B cell (primary cell): ENCODE data around the gene SIX5. TPM values are rescaled to one million over a fixed set of nuclear protein-coding genes. Genes with fewer than 3 reads are reported as not detected.

ENCODE experiments used
- ATAC-seq: fragments of 200-7000 bp; cut with Tn5 transposase; one replicate; pipeline ENCODE4 v1.10.0; 2021; ENCODE audit warnings: low read depth, mild to moderate bottlenecking, moderate number of reproducible peaks, moderate library complexity
- CTCF ChIA-PET: fragments of 350-600 bp; sonication (Branson Sonifier 250); formaldehyde crosslinking; loops from one replicate; lab custom pipeline; 2021; ENCODE audit warnings: antibody characterized with exemption, inconsistent platforms; lab: Charles Lee
- POLR2A ChIA-PET: fragments of 350-600 bp; sonication (Branson Sonifier 250); formaldehyde crosslinking; loops from one replicate; lab custom pipeline; 2021; ENCODE audit warnings: antibody characterized with exemption; lab: Charles Lee
- DNase-seq: peaks from one replicate; pipeline ENCODE4 v3.0.0; 2013
- H2AFZ ChIP-seq: 2 replicates; pipeline ENCODE4 v1.6.1; 2012; ENCODE audit warnings: mild to moderate bottlenecking, low read depth, low read length; ENCODE audit not compliant: insufficient read depth, poor library complexity, severe bottlenecking
- H3K27ac ChIP-seq, 2 donors: 1 replicate in 1 of 2; 2 replicates in 1 of 2; pipeline ENCODE4 v1.5.1; 2012 to 2013; ENCODE audit warnings: low read length in 2 of 2, mild to moderate bottlenecking in 2 of 2, moderate library complexity in 1 of 2
- H3K27me3 ChIP-seq, 4 experiments: fragments of 200-600 bp in 1 of 4; sonication (generic) in 1 of 4; replicated peaks in 1 of 4; 1 replicate in 2 of 4; 2 replicates in 2 of 4; pipeline versions ENCODE4 v1.6.1 to v1.7.0; 2013 to 2016; ENCODE audit warnings: low read length in 3 of 4, mild to moderate bottlenecking in 2 of 4, mixed read lengths in 1 of 4, moderate library complexity in 1 of 4; ENCODE audit not compliant: insufficient read depth in 4 of 4, control insufficient read depth in 3 of 4; ENCODE audit errors: control extremely low read depth in 1 of 4
- H3K36me3 ChIP-seq, 2 experiments: replicated peaks in 1 of 2; 1 replicate in 1 of 2; 2 replicates in 1 of 2; pipeline versions ENCODE4 v1.6.1 to v1.7.1; 2013; ENCODE audit warnings: low read length in 1 of 2; ENCODE audit not compliant: insufficient read depth in 2 of 2, control insufficient read depth in 1 of 2; ENCODE audit errors: control extremely low read depth in 1 of 2, extremely low read depth in 1 of 2
- H3K4me1 ChIP-seq, 2 donors: fragments of 200-600 bp in 1 of 2; sonication (generic) in 1 of 2; 1 replicate in 1 of 2; 2 replicates in 1 of 2; pipeline versions ENCODE4 v1.5.1 to v1.6.1; 2013 to 2017; ENCODE audit warnings: low read length in 2 of 2; ENCODE audit not compliant: control insufficient read depth in 2 of 2, insufficient read depth in 2 of 2
- H3K4me2 ChIP-seq: replicated peaks from 2 replicates; pipeline ENCODE3; 2012; ENCODE audit warnings: mild to moderate bottlenecking, low read depth, low read length; ENCODE audit not compliant: poor library complexity, severe bottlenecking
- H3K4me3 ChIP-seq, 5 experiments: fragments of 200-600 bp in 1 of 5; sonication (generic) in 1 of 5; 1 replicate in 3 of 5; 2 replicates in 2 of 5; pipeline versions ENCODE4 v1.5.1 to v1.7.0; 2011 to 2016; ENCODE audit warnings: low read length in 4 of 5, mild to moderate bottlenecking in 4 of 5, low read depth in 2 of 5, control low read depth in 1 of 5, moderate library complexity in 1 of 5; ENCODE audit not compliant: insufficient read depth in 1 of 5; ENCODE audit errors: control extremely low read depth in 1 of 5, extremely low read depth in 1 of 5
- H3K79me2 ChIP-seq: fragments of 200-600 bp; sonication (generic); one replicate; pipeline ENCODE4 v1.6.0; 2016; ENCODE audit warnings: low read length; ENCODE audit not compliant: control insufficient read depth, insufficient read depth
- H3K9ac ChIP-seq: fragments of 200-600 bp; sonication (generic); 2 replicates; pipeline ENCODE4 v1.6.1; 2017; ENCODE audit warnings: mild to moderate bottlenecking, low read length, moderate library complexity
- H3K9me3 ChIP-seq, 3 donors: one replicate each; pipeline versions ENCODE4 v1.6.1 to v1.7.1; 2013; ENCODE audit warnings: low read length in 2 of 3; ENCODE audit not compliant: control insufficient read depth in 2 of 3, insufficient read depth in 1 of 3; ENCODE audit errors: control extremely low read depth in 1 of 3
- H4K20me1 ChIP-seq: 2 replicates; pipeline ENCODE4 v1.6.0; 2012; ENCODE audit warnings: mild to moderate bottlenecking, low read length; ENCODE audit not compliant: insufficient read depth, control insufficient read depth, poor library complexity, severe bottlenecking
- H3K27ac Mint-ChIP-seq: one replicate; pipeline ENCODE4 v1.8.0; 2021; ENCODE audit warnings: mixed read lengths
- H3K27me3 Mint-ChIP-seq: one replicate; pipeline ENCODE4 v1.8.0; 2021; ENCODE audit warnings: mixed read lengths
- H3K4me1 Mint-ChIP-seq: one replicate; pipeline ENCODE4 v1.8.0; 2021; ENCODE audit warnings: mixed read lengths
- H3K4me3 Mint-ChIP-seq: one replicate; pipeline ENCODE4 v1.8.0; 2021; ENCODE audit warnings: mixed read lengths
- H3K9me3 Mint-ChIP-seq: one replicate; pipeline ENCODE4 v1.8.0; 2022; ENCODE audit warnings: mixed read lengths; ENCODE audit not compliant: insufficient read depth
- CTCF ChIP-seq: fragments of 200-600 bp; IDR thresholded peaks from one replicate; pipeline ENCODE4 v1.8.0; 2022; ENCODE audit warnings: antibody characterized with exemption, mild to moderate bottlenecking
- EZH2 ChIP-seq: IDR thresholded peaks from 2 replicates; pipeline ENCODE4 v1.6.1; 2012; ENCODE audit warnings: borderline replicate concordance, low read depth, mild to moderate bottlenecking, moderate library complexity, low read length; ENCODE audit not compliant: insufficient read depth, poor library complexity, severe bottlenecking
- WGBS: methylation state at CpG from one replicate; pipeline ENCODE4 v1.1.5; 2013; ENCODE audit warnings: missing lambda C conversion rate; ENCODE audit not compliant: insufficient coverage; 5-methylcytosine and 5-hydroxymethylcytosine counted together
- intact Hi-C: fragments of 100-400 bp; cut with micrococcal nuclease; formaldehyde crosslinking; loops from one replicate; pipeline ENCODE4 v1.10.0; 2022
- polyA plus RNA-seq: library from polyadenylated mRNA; depleted of rRNA; stranded (reverse); fragments of >200 nt; gene quantifications from 2 replicates; pipeline ENCODE4 v1.2.3, GENCODE V29; 2012
- total RNA-seq, 2 donors: library from RNA; stranded (reverse); fragments of 120-200 nt in 1 of 2; gene quantifications; 1 replicate in 1 of 2; 2 replicates in 1 of 2; pipeline versions ENCODE4 v1.2.3 to v1.2.4, GENCODE V29; 2013 to 2022

The SIX5 gene
- total and polyA plus RNA-seq, 2 donors (not counting 1 experiment from before 2014, with no cell fraction given): 1.4 to 2.1 TPM

GRCh38 chr19:45730368-45731288 lies 38.4 kb downstream of the SIX5 start, which contains the start of gene FBXO46:
Gene FBXO46, minus strand, starts transcription at chr19:45730896. Its CDS starts 17,401 bp downstream, at chr19:45713495.
- no peaks in the 10 kb centered on the region for H3K27me3 Mint-ChIP-seq
- ChIA-PET POLR2A (interaction anchor here (0.6 to 2.4 kb wide), 7 partner anchors 13 to 1787 kb away, joined by 3 to 25 read pairs (median 4); partner anchors contain the start of genes ARHGAP35, QPCTL, SIX5 and SNRPD2), CTCF (interaction anchor here (0.7 to 2.2 kb wide), 10 partner anchors 13 to 263 kb away, joined by 3 to 10 read pairs (median 3); partner anchors contain the start of genes QPCTL and SIX5)
- no peaks in the 10 kb centered on the region for H3K27me3 ChIP-seq
- ATAC-seq (peak; percentile 97), DNase-seq (peak; percentile 96)
- H3K9me3 Mint-ChIP-seq: no peaks in the 10 kb centered on the region
- peak within 1 kb of the TSS; percentile 54 to 94 for H3K27ac ChIP-seq
- H3K4me1 ChIP-seq: peaks cover 11 to 25% of the 10 kb centered on the region in 2 donors
- TF ChIP-seq CTCF (peak; percentile 26), EZH2 (no peak)
- H3K4me1 Mint-ChIP-seq: peaks cover 28% of the 10 kb centered on the region
- peak within 1 kb of the TSS; percentile 90 for H3K4me2 ChIP-seq
- peak within 1 kb of the TSS; percentile 81 for H2AFZ ChIP-seq
- WGBS: 2% methylated on average over 41 of the region's 48 CpGs
- intact Hi-C loops: loop anchor here (1.0 to 2.0 kb wide), 6 partner anchors 13 to 324 kb away; partner anchors contain the start of genes DMWD, POLR1G, QPCTL and SIX5
- peaks cover 1 to 3% of the 10 kb centered on the region in 2 experiments for H3K36me3 ChIP-seq
- H3K27ac Mint-ChIP-seq: peak within 1 kb of the TSS; percentile 94
- peak within 1 kb of the TSS; percentile 68 to 98 (median 87) for H3K4me3 ChIP-seq
- H3K4me3 Mint-ChIP-seq: peak within 1 kb of the TSS; percentile 94
- peaks cover 0 to 6% (median 0%) of the 10 kb centered on the region in 3 donors for H3K9me3 ChIP-seq
- H3K79me2 ChIP-seq: peaks cover 55% of the 10 kb centered on the region
- H4K20me1 ChIP-seq: peaks cover 28% of the 10 kb centered on the region
- peak within 1 kb of the TSS; percentile 92 for H3K9ac ChIP-seq
